Measurements from ENCODE around the gene BBC3. TPM values are rescaled to one million over a fixed set of nuclear protein-coding genes. Genes with fewer than 3 reads are reported as not detected.
"Not testable (repeated sequence)": the region's sequence is repeated elsewhere in the genome, so short reads cannot be mapped to it uniquely, and the experiment has no call there.

The BBC3 gene
- total and polyA plus RNA-seq, 2 of the 4 experiments (the other 2 are of a cell fraction) = 1.6 to 6.5 TPM

- no peak for DNase-seq
- H3K14ac ChIP-seq (replicated peaks; ENCODE audit: low read depth, low read length) = no peak overlapping the region
- TF ChIP-seq CTCF (conservative IDR thresholded peaks at IDR 0.05; ENCODE audit: low read depth, low read length) = peak; percentile 26; the same call in 1 of the 2 replicates
- TF ChIP-seq MAZ (IDR thresholded peaks at IDR 0.05; ENCODE audit: borderline replicate concordance, low read depth, low read length) = no peak
- no peak for TF ChIP-seq CEBPB (IDR thresholded peaks at IDR 0.05; ENCODE audit: low read depth, low read length)
- no peak overlapping the region for H3K4me2 ChIP-seq (ENCODE audit: low read depth, low read length)
- dilution Hi-C loops (cut with HindIII; ENCODE audit: low sequenced_read_pairs, unreplicated experiment) = no loop called here
- CTCF ChIA-PET = no interaction called here
- in situ Hi-C loops (cut with MboI; ENCODE audit: low sequenced_read_pairs) = loop anchor here (25.0 kb wide), 1 partner anchor 432 kb away; the partner anchor contains the start of gene EHD2
- peaks cover 10% of the 10 kb centered on the region for H3K4me1 ChIP-seq (ENCODE audit: control insufficient read depth, insufficient read depth, low read length)
- H4K91ac ChIP-seq (ENCODE audit: insufficient read depth, low read depth, low read length) = no peak overlapping the region
- peaks cover 9% of the 10 kb centered on the region; the same call in 1 of the 2 replicates for H4K20me1 ChIP-seq (ENCODE audit: insufficient read depth, low read length)
- peak overlapping the region; percentile 55 for H2AK9ac ChIP-seq (replicated peaks; ENCODE audit: low read depth, low read length, poor library complexity)
- H3K9me1 ChIP-seq (ENCODE audit: insufficient read depth, low read length) = peaks cover 11% of the 10 kb centered on the region
- H4K8ac ChIP-seq (ENCODE audit: low read depth in 2 of 2, low read length in 2 of 2) = no peak overlapping the region
- no peak overlapping the region for H3K4me3 ChIP-seq (ENCODE audit: insufficient read depth, low read depth, low read length)
- WGBS, 2 experiments (ENCODE audit: extremely low coverage in 2 of 2, insufficient read length in 1 of 2) = 80% methylated on average over 4 of the region's 13 CpGs; no CpG with 5 or more reads in 1 of the 2 experiments
- no peak overlapping the region; the same call in 2 of the 3 replicates for H2BK15ac ChIP-seq (ENCODE audit: low read depth, low read length)
- H3K23ac ChIP-seq (ENCODE audit: low read depth, low read length) = no peak overlapping the region
- no peak overlapping the region for H2BK120ac ChIP-seq (ENCODE audit: low read depth, low read length)
- H2AFZ ChIP-seq (replicated peaks; ENCODE audit: low read length, poor library complexity) = no peak overlapping the region
- intact Hi-C loops (cut with micrococcal nuclease) = no loop called here
- no peak overlapping the region for H3K9ac ChIP-seq (ENCODE audit: low read depth, low read length)
- no peak overlapping the region for H4K5ac ChIP-seq (ENCODE audit: low read depth, low read length)
- no peaks in the 10 kb centered on the region for H3K27me3 ChIP-seq (ENCODE audit: control insufficient read depth, insufficient read depth, low read length)
- no peak overlapping the region for H3K4ac ChIP-seq (ENCODE audit: low read depth, low read length)
- no peak overlapping the region for H3K18ac ChIP-seq (ENCODE audit: low read depth, low read length)
- H2AK5ac ChIP-seq (ENCODE audit: low read depth, low read length) = no peak overlapping the region
- ATAC-seq (ENCODE audit: low read depth) = no peak
- no TSS peak for BruUV-seq (replicated peaks)
- H2BK5ac ChIP-seq (ENCODE audit: low read depth, low read length, poor library complexity, severe bottlenecking) = no peak overlapping the region
- H3K9me3 ChIP-seq (ENCODE audit: control insufficient read depth, insufficient read depth, low read length) = no peaks in the 10 kb centered on the region
- no peak overlapping the region for H2BK20ac ChIP-seq (ENCODE audit: low read depth, low read length)
- H3K79me1 ChIP-seq (ENCODE audit: low read depth in 1 of 2, low read length in 2 of 2) = peaks cover 6 to 28% of the 10 kb centered on the region in 2 experiments; a peak in 3 of 4 replicates
- no peak overlapping the region for H3K56ac ChIP-seq (ENCODE audit: extremely low read depth, insufficient read depth, low read length)
- no peak overlapping the region for H3K27ac ChIP-seq (ENCODE audit: insufficient read depth, low read length)
- POLR2A ChIA-PET (ENCODE audit: unreplicated experiment) = no interaction called here
- peaks cover 7% of the 10 kb centered on the region; the same call in 1 of the 2 replicates for H3K36me3 ChIP-seq (ENCODE audit: control insufficient read depth, insufficient read depth, low read length)
Observed at GRCh38 chr19:47280183-47280797, 49.3 kb upstream of the BBC3 start.

- Histone ChIP-seq H4K20me1 (ENCODE audit: insufficient read depth, low read length) (peaks cover 20% of the 10 kb centered on the region), H3K9me1 (ENCODE audit: insufficient read depth, low read length) (peaks cover 16% of the 10 kb centered on the region), H3K36me3 (ENCODE audit: control insufficient read depth, insufficient read depth, low read length) (peaks cover 11% of the 10 kb centered on the region; the same call in 1 of the 2 replicates), H3K79me1 (ENCODE audit: low read depth in 1 of 2, low read length in 2 of 2) (peaks cover 6 to 35% of the 10 kb centered on the region in 2 experiments; a peak in 3 of 4 replicates), H3K4me1 (ENCODE audit: control insufficient read depth, insufficient read depth, low read length) (peaks cover 14% of the 10 kb centered on the region), H2AK5ac (ENCODE audit: low read depth, low read length) (peak overlapping the region; percentile 7; the same call in 1 of the 2 replicates)
- DNase-seq; H2BK120ac ChIP-seq (ENCODE audit: low read depth, low read length); H4K5ac ChIP-seq (ENCODE audit: low read depth, low read length); H3K4me2 ChIP-seq (ENCODE audit: low read depth, low read length); H2BK20ac ChIP-seq (ENCODE audit: low read depth, low read length); dilution Hi-C loops (cut with HindIII; ENCODE audit: low sequenced_read_pairs, unreplicated experiment); H3K9ac ChIP-seq (ENCODE audit: low read depth, low read length); H2AK9ac ChIP-seq (replicated peaks; ENCODE audit: low read depth, low read length, poor library complexity); H3K27me3 ChIP-seq (ENCODE audit: control insufficient read depth, insufficient read depth, low read length); H3K18ac ChIP-seq (ENCODE audit: low read depth, low read length); H4K8ac ChIP-seq (ENCODE audit: low read depth in 2 of 2, low read length in 2 of 2); H3K27ac ChIP-seq (ENCODE audit: insufficient read depth, low read length); BruUV-seq (replicated peaks); H3K14ac ChIP-seq (replicated peaks; ENCODE audit: low read depth, low read length); H2BK15ac ChIP-seq (ENCODE audit: low read depth, low read length); H3K4me3 ChIP-seq (ENCODE audit: insufficient read depth, low read depth, low read length); H2BK5ac ChIP-seq (ENCODE audit: low read depth, low read length, poor library complexity, severe bottlenecking); ATAC-seq (ENCODE audit: low read depth); H2AFZ ChIP-seq (replicated peaks; ENCODE audit: low read length, poor library complexity); H3K23ac ChIP-seq (ENCODE audit: low read depth, low read length); H3K9me3 ChIP-seq (ENCODE audit: control insufficient read depth, insufficient read depth, low read length); H3K56ac ChIP-seq (ENCODE audit: extremely low read depth, insufficient read depth, low read length); H3K4ac ChIP-seq (ENCODE audit: low read depth, low read length); H4K91ac ChIP-seq (ENCODE audit: insufficient read depth, low read depth, low read length): not testable (repeated sequence)
- in situ Hi-C loops (cut with MboI; ENCODE audit: low sequenced_read_pairs) = loop anchor here (25.0 kb wide), 1 partner anchor 436 kb away; the partner anchor contains the start of gene EHD2
- no CpG with 5 or more reads among the region's 3 CpGs for whole genome bisulfite sequencing, 2 experiments (ENCODE audit: extremely low coverage in 2 of 2, insufficient read length in 1 of 2)
- intact Hi-C loops (cut with micrococcal nuclease) = loop anchor here (1.0 kb wide), 1 partner anchor 32 kb away; no protein-coding TSS in a partner anchor
- ChIA-PET POLR2A (ENCODE audit: unreplicated experiment) (interaction anchor here (0.6 kb wide), 1 partner anchor 118 kb away, joined by 4 read pairs; no protein-coding TSS in a partner anchor), CTCF (interaction anchor here (0.6 to 1.6 kb wide), 4 partner anchors 14 to 197 kb away, joined by 3 read pairs; no protein-coding TSS in a partner anchor)
Observed at GRCh38 chr19:47276513-47276912, 45.5 kb upstream of the BBC3 start.
